HT-29 (cell line): ENCODE data around the gene TNS3. TPM values are rescaled to one million over a fixed set of nuclear protein-coding genes. Genes with fewer than 3 reads are reported as not detected.

Source experiments
- DNase-seq: peaks from one replicate; pipeline ENCODE4 v3.0.0-alpha.2; 2015; ENCODE audit warnings: low spot score
- total RNA-seq: library from RNA; depleted of rRNA; stranded (reverse); fragments of >200 nt; shearing (Covaris generic); gene quantifications from 2 replicates; pipeline ENCODE4 v1.2.3, GENCODE V29; 2014

Gene TNS3
- total RNA-seq, 1 experiment from 2014 or later, result 45.2 TPM

DNA sequence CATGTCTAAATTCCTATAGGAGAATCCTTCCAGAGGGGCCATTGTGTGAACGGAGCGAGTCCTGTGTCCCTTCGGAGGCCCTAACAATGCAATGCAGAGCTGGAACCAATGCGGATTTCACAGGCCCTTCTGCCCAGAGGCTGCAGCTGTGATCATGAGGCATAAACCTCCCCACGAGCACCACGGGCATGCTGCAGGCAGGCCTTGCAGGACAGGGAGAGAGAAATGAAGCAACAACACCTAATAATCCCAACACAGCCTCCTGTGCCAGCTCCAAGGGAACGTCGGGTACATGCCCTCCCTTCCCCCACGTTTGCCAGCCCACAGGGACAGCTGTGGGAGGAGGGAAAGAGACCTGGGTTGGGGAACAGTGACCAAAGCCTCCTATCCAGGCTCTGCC is 74.4 kb downstream of the TNS3 start:
- no peak for DNase-seq

- no peak for DNase-seq
Observed at GRCh38 chr7:47506382-47507339, 75.2 kb downstream of the TNS3 start.

GRCh38 chr7:47505312-47506007 is 76.5 kb downstream of the TNS3 start:
- no peak for DNase-seq

- no peak for DNase-seq
Observed at GRCh38 chr7:47504551-47505311, 77.2 kb downstream of the TNS3 start.

DNA sequence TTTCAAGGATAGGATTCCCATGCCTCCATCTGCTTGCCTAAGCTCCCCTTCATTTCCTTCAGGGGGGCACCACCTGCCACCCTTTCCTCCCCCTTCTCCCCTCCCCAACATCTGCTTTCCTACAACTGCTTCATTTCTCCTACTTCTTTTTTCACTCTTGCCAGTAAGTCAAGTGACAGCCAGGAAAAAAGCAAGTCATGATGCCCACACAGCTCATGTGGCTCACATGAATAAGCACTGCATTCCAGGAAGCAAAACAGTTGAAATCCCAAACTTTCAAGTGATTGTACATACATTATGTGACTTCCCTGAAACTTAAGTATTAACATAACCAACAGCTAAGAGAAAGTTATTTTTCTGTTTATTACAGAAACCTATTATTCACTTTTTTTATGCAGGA is 78.6 kb downstream of the TNS3 start:
- DNase-seq, result no peak

DNA sequence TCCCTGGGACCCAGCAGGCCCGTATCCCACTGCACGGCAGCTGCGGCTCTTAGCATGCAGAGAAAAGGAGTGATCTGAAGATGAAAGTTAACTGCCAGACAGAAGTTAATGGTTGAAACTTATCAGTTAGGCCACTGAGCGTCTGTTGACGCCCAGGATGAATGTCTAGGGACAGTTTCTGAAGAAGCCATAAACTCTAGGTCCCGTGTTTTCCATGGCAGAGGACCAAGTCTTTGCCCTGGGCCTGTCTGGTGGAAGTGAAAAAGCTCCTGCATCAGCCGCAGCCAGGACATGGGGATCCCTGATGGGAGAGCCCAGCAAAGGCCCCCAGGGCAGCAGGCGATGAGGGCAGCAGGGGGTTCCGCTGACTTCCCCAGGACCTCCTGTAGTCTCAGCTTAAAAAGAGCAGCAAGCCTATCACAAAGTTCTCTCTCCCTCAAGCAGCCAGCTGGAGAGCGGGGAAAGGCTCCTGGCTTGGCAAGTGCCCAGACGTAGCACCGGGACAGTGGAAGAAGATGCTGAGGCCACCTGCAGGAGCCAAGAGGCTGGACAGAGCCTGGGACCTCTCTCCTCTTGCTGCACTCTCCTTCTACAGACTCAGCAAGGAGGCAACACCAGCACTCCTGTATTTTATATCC is 79.6 kb downstream of the TNS3 start:
- DNase-seq, result no peak

GRCh38 chr7:47501406-47501805 is 80.5 kb downstream of the TNS3 start:
- no peak for DNase-seq

DNA sequence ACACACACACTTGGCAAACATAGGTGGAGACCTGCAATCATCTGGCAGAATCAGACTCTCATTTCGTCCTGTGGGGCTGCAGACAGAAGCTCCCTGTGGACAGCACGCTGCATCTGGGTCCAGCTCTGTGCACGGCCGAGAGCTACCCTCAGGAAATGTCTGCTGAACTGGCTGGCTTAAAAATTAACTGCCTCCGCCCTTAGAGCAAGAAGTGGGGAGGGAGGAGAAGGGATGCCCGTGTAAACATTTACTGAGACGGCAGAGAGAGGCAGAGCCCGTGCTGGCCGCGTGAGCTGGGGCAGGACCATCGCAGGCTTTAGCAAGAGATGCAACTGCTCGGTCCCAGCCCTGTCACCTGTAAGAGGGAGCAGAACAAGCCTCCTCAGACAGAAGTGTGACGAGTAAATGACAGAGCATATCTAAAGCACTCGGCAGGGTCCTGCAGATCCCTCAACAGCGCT is 81.8 kb downstream of the TNS3 start:
- DNase-seq, result peak; percentile 70

- DNase-seq, result peak; percentile 29
Observed at GRCh38 chr7:47498229-47499056, 83.5 kb downstream of the TNS3 start.

GRCh38 chr7:47497367-47498096 is 84.4 kb downstream of the TNS3 start:
- no peak for DNase-seq

DNA sequence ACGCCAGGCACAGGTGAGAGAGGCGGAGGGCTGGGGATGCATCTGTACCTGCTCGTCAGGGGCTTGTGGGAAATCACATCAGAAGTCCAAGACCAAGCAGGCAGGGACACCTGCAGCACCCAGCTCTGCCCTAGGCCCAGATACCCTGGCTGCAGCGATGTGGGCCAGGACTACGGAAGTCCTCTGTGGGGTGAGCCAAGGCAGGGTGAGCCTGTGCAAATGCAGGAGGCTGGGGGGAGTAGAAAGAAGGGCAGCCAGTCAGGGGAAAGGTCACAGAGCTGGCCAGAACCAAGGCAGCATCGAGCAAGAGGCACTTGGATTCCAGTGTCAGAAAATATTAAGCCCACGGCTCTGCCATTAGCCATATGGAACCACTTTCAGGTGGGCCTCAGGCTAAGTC is 85.2 kb downstream of the TNS3 start:
- DNase-seq, result no peak

- no peak for DNase-seq
Observed at GRCh38 chr7:47496056-47496665, 85.8 kb downstream of the TNS3 start.

GRCh38 chr7:47493976-47494911 is 87.7 kb downstream of the TNS3 start:
- no peak for DNase-seq

DNA sequence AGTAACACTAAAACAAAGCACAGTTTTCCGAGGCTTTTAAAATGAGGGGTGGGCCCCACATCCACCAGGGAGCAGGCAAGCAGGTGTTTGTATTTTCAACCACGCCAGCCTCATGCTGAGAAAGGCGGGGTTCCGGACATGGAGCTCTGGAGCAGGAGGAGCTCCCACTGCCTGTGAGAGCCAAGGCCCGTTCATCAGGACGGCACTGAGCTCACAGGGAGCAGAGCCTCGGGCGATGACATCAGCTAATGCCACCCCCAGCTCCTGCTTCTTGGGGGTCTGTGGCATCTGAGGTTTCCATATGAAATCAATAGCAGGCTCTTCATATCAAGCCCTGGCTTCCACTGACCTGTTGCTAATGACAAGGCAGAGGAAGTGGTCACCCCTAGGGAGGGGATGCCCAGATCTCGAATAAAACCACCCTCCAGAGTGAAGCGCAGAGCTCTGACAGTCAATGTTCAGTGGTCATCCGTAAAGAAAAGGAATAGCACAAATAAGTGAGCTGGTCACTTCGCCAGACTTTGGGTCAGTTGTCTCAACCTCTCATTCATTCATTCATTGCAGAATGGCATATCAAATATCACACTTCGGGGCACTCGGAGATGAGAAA is 89.1 kb downstream of the TNS3 start:
- no peak for DNase-seq

- no peak for DNase-seq
Observed at GRCh38 chr7:47490501-47491265, 91.2 kb downstream of the TNS3 start.

DNA sequence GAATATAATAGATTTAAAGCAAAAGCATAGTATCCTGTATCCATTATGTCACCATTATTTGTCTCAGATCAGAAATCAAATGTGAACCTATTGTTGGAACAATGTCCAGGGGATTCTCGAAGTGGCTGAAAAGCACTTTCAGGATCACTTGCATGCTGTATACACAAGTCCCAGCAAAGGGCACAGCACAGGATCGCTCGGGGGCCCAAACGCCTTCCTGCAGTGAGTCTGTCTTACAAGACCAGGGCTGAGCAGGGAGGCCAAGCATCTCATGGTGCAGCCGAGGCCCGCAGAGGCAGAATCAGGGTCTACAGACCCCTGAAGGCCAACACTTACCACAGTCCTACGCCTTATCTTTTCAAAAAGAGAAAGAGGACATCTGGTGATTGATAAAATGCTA is 92.3 kb downstream of the TNS3 start:
- no peak for DNase-seq

- DNase-seq, result no peak
Observed at GRCh38 chr7:47488969-47489342, 93.0 kb downstream of the TNS3 start.
